HEK293 (cell line): Measurements from ENCODE around the gene DENND2A.

ENCODE experiments used
- ATF2 ChIP-seq: fragments of 450-650 bp; formaldehyde crosslinking; IDR thresholded peaks from 2 replicates; pipeline ENCODE4 v1.5.1; 2016; ENCODE audit warnings: missing biosample characterization, missing genetic modification characterization, low read depth
- BCL11A ChIP-seq: fragments of 450-650 bp; formaldehyde crosslinking; IDR thresholded peaks from 2 replicates; pipeline ENCODE4 v1.5.1; 2016; ENCODE audit warnings: low read depth, missing biosample characterization, missing genetic modification characterization
- EGR2 ChIP-seq: fragments of 450-650 bp; formaldehyde crosslinking; IDR thresholded peaks from 2 replicates; pipeline ENCODE4 v1.5.1; 2016; ENCODE audit warnings: low read depth, missing biosample characterization, missing genetic modification characterization
- FEZF1 ChIP-seq: fragments of 450-650 bp; formaldehyde crosslinking; IDR thresholded peaks from 2 replicates; pipeline ENCODE4 v1.5.1; 2016; ENCODE audit warnings: missing biosample characterization, missing genetic modification characterization
- HOXA7 ChIP-seq: sonication (generic); formaldehyde crosslinking; IDR thresholded peaks from 2 replicates; pipeline ENCODE4 v1.8.1; 2022; ENCODE audit warnings: missing genetic modification reagents, borderline replicate concordance
- MZF1 ChIP-seq: fragments of 450-650 bp; formaldehyde crosslinking; IDR thresholded peaks from 2 replicates; pipeline ENCODE4 v1.5.1; 2017; ENCODE audit warnings: missing biosample characterization, missing genetic modification characterization, borderline replicate concordance
- ZBTB6 ChIP-seq: fragments of 450-650 bp; formaldehyde crosslinking; IDR thresholded peaks from 2 replicates; pipeline ENCODE4 v1.5.1; 2017; ENCODE audit warnings: missing biosample characterization, missing genetic modification characterization
- ZNF132 ChIP-seq: fragments of 450-650 bp; formaldehyde crosslinking; IDR thresholded peaks from 2 replicates; pipeline ENCODE4 v1.5.1; 2017; ENCODE audit warnings: missing biosample characterization, missing genetic modification characterization, borderline replicate concordance
- ZNF214 ChIP-seq: fragments of 450-650 bp; formaldehyde crosslinking; IDR thresholded peaks from 2 replicates; pipeline ENCODE4 v1.5.1; 2017; ENCODE audit warnings: missing biosample characterization, mild to moderate bottlenecking, missing genetic modification characterization, borderline replicate concordance
- ZNF391 ChIP-seq: fragments of 450-650 bp; formaldehyde crosslinking; IDR thresholded peaks from 2 replicates; pipeline ENCODE4 v1.5.1; 2016; ENCODE audit warnings: low read depth, missing biosample characterization, missing genetic modification characterization, borderline replicate concordance
- ZNF549 ChIP-seq: fragments of 450-650 bp; IDR thresholded peaks from 2 replicates; pipeline ENCODE4 v1.5.1; 2018; ENCODE audit warnings: missing biosample characterization, missing genetic modification characterization, mild to moderate bottlenecking, inconsistent platforms, moderate library complexity
- ZNF561 ChIP-seq: fragments of 450-650 bp; IDR thresholded peaks from 2 replicates; pipeline ENCODE4 v1.5.1; 2018; ENCODE audit warnings: missing biosample characterization, missing genetic modification characterization, borderline replicate concordance
- ZSCAN4 ChIP-seq: fragments of 450-650 bp; formaldehyde crosslinking; IDR thresholded peaks from 2 replicates; pipeline ENCODE4 v1.5.1; 2017; ENCODE audit warnings: missing biosample characterization, missing genetic modification characterization
- ZXDB ChIP-seq: fragments of 450-650 bp; formaldehyde crosslinking; IDR thresholded peaks from 2 replicates; pipeline ENCODE4 v1.5.1; 2016; ENCODE audit warnings: missing biosample characterization, missing genetic modification characterization
- TF ChIP-seq, protein P1 (sequence below): fragments of 450-650 bp; formaldehyde crosslinking; IDR thresholded peaks from 2 replicates; pipeline ENCODE4 v1.5.1; 2016; ENCODE audit warnings: missing biosample characterization, missing genetic modification characterization, borderline replicate concordance
- TF ChIP-seq, protein P2 (sequence below): fragments of 450-650 bp; formaldehyde crosslinking; IDR thresholded peaks from 2 replicates; pipeline ENCODE4 v1.5.1; 2016; ENCODE audit warnings: missing biosample characterization, missing genetic modification characterization
- TF ChIP-seq, protein P3 (sequence below): fragments of 450-650 bp; formaldehyde crosslinking; IDR thresholded peaks from 2 replicates; pipeline ENCODE4 v1.5.1; 2016; ENCODE audit warnings: missing biosample characterization, missing genetic modification characterization
- TF ChIP-seq, protein P4 (sequence below): fragments of 450-650 bp; formaldehyde crosslinking; IDR thresholded peaks from 2 replicates; pipeline ENCODE4 v1.5.1; 2017; ENCODE audit warnings: missing biosample characterization, missing genetic modification characterization

The DENND2A gene

GRCh38 chr7:140640727-140641523 is at the start of gene DENND2A (continued):
- TF ChIP-seq, protein P1, sequence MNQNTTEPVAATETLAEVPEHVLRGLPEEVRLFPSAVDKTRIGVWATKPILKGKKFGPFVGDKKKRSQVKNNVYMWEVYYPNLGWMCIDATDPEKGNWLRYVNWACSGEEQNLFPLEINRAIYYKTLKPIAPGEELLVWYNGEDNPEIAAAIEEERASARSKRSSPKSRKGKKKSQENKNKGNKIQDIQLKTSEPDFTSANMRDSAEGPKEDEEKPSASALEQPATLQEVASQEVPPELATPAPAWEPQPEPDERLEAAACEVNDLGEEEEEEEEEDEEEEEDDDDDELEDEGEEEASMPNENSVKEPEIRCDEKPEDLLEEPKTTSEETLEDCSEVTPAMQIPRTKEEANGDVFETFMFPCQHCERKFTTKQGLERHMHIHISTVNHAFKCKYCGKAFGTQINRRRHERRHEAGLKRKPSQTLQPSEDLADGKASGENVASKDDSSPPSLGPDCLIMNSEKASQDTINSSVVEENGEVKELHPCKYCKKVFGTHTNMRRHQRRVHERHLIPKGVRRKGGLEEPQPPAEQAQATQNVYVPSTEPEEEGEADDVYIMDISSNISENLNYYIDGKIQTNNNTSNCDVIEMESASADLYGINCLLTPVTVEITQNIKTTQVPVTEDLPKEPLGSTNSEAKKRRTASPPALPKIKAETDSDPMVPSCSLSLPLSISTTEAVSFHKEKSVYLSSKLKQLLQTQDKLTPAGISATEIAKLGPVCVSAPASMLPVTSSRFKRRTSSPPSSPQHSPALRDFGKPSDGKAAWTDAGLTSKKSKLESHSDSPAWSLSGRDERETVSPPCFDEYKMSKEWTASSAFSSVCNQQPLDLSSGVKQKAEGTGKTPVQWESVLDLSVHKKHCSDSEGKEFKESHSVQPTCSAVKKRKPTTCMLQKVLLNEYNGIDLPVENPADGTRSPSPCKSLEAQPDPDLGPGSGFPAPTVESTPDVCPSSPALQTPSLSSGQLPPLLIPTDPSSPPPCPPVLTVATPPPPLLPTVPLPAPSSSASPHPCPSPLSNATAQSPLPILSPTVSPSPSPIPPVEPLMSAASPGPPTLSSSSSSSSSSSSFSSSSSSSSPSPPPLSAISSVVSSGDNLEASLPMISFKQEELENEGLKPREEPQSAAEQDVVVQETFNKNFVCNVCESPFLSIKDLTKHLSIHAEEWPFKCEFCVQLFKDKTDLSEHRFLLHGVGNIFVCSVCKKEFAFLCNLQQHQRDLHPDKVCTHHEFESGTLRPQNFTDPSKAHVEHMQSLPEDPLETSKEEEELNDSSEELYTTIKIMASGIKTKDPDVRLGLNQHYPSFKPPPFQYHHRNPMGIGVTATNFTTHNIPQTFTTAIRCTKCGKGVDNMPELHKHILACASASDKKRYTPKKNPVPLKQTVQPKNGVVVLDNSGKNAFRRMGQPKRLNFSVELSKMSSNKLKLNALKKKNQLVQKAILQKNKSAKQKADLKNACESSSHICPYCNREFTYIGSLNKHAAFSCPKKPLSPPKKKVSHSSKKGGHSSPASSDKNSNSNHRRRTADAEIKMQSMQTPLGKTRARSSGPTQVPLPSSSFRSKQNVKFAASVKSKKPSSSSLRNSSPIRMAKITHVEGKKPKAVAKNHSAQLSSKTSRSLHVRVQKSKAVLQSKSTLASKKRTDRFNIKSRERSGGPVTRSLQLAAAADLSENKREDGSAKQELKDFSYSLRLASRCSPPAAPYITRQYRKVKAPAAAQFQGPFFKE (tag by site-specific recombination) = no peak
- TF ChIP-seq ZNF391 (tag by site-specific recombination) (peak; percentile 30; the same call in 1 of the 2 replicates), FEZF1 (tag by site-specific recombination) (no peak), EGR2 (tag by site-specific recombination) (peak; percentile 67), MZF1 (tag by site-specific recombination) (no peak), ZNF132 (tag by site-specific recombination) (no peak), ZXDB (tag by site-specific recombination) (no peak), ZBTB6 (tag by site-specific recombination) (no peak), ATF2 (tag by site-specific recombination) (no peak), BCL11A (no peak), ZNF549 (tag by site-specific recombination) (no peak), ZNF561 (tag by site-specific recombination) (no peak; the same call in 1 of the 2 replicates), HOXA7 (CRISPR knock-in tag) (no peak), ZNF214 (no peak), ZSCAN4 (no peak)
- TF ChIP-seq, protein P2, sequence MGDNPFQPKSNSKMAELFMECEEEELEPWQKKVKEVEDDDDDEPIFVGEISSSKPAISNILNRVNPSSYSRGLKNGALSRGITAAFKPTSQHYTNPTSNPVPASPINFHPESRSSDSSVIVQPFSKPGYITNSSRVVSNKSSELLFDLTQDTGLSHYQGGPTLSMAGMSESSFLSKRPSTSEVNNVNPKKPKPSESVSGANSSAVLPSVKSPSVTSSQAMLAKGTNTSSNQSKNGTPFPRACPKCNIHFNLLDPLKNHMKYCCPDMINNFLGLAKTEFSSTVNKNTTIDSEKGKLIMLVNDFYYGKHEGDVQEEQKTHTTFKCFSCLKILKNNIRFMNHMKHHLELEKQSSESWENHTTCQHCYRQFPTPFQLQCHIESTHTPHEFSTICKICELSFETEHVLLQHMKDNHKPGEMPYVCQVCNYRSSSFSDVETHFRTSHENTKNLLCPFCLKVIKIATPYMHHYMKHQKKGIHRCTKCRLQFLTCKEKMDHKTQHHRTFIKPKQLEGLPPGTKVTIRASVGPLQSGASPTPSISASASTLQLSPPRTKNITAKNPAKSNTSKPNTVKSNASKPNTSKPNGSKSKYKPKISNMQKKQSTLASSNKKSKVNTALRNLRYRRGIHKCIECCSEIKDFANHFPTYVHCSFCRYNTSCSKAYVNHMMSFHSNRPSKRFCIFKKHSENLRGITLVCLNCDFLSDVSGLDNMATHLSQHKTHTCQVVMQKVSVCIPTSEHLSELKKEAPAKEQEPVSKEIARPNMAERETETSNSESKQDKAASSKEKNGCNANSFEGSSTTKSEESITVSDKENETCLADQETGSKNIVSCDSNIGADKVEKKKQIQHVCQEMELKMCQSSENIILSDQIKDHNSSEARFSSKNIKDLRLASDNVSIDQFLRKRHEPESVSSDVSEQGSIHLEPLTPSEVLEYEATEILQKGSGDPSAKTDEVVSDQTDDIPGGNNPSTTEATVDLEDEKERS = no peak
- TF ChIP-seq, protein P3, sequence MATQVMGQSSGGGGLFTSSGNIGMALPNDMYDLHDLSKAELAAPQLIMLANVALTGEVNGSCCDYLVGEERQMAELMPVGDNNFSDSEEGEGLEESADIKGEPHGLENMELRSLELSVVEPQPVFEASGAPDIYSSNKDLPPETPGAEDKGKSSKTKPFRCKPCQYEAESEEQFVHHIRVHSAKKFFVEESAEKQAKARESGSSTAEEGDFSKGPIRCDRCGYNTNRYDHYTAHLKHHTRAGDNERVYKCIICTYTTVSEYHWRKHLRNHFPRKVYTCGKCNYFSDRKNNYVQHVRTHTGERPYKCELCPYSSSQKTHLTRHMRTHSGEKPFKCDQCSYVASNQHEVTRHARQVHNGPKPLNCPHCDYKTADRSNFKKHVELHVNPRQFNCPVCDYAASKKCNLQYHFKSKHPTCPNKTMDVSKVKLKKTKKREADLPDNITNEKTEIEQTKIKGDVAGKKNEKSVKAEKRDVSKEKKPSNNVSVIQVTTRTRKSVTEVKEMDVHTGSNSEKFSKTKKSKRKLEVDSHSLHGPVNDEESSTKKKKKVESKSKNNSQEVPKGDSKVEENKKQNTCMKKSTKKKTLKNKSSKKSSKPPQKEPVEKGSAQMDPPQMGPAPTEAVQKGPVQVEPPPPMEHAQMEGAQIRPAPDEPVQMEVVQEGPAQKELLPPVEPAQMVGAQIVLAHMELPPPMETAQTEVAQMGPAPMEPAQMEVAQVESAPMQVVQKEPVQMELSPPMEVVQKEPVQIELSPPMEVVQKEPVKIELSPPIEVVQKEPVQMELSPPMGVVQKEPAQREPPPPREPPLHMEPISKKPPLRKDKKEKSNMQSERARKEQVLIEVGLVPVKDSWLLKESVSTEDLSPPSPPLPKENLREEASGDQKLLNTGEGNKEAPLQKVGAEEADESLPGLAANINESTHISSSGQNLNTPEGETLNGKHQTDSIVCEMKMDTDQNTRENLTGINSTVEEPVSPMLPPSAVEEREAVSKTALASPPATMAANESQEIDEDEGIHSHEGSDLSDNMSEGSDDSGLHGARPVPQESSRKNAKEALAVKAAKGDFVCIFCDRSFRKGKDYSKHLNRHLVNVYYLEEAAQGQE (tag by site-specific recombination) = no peak
- TF ChIP-seq, protein P4, sequence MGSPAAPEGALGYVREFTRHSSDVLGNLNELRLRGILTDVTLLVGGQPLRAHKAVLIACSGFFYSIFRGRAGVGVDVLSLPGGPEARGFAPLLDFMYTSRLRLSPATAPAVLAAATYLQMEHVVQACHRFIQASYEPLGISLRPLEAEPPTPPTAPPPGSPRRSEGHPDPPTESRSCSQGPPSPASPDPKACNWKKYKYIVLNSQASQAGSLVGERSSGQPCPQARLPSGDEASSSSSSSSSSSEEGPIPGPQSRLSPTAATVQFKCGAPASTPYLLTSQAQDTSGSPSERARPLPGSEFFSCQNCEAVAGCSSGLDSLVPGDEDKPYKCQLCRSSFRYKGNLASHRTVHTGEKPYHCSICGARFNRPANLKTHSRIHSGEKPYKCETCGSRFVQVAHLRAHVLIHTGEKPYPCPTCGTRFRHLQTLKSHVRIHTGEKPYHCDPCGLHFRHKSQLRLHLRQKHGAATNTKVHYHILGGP = no peak
